Effector memory CD4-positive, alpha-beta T cell (primary cell): Measurements from ENCODE around the gene CRISPLD2.

Source experiments
- DNase-seq, 3 donors: peaks; one replicate each; pipeline ENCODE4 v3.0.0-alpha.2; 2020
- H3K27ac ChIP-seq: 2 replicates; pipeline ENCODE4 v1.7.0; 2013; ENCODE audit warnings: mild to moderate bottlenecking, low read length, moderate library complexity; ENCODE audit not compliant: insufficient read depth, poor library complexity, severe bottlenecking
- H3K27me3 ChIP-seq: replicated peaks from 2 replicates; pipeline ENCODE4 v1.7.0; 2013; ENCODE audit warnings: mild to moderate bottlenecking, low read length; ENCODE audit not compliant: insufficient read depth, control insufficient read depth, poor library complexity, severe bottlenecking
- H3K36me3 ChIP-seq: 2 replicates; pipeline ENCODE4 v1.7.0; 2013; ENCODE audit warnings: mild to moderate bottlenecking, low read length, moderate library complexity; ENCODE audit not compliant: control insufficient read depth, insufficient read depth
- H3K4me1 ChIP-seq: 2 replicates; pipeline ENCODE4 v1.7.0; 2013; ENCODE audit warnings: low read length, mild to moderate bottlenecking; ENCODE audit not compliant: control insufficient read depth, insufficient read depth, poor library complexity, severe bottlenecking
- H3K4me3 ChIP-seq: 2 replicates; pipeline ENCODE4 v1.7.0; 2013; ENCODE audit warnings: low read length, low read depth, mild to moderate bottlenecking; ENCODE audit not compliant: insufficient read depth, poor library complexity, severe bottlenecking
- H3K9me3 ChIP-seq: 2 replicates; pipeline ENCODE4 v1.7.0; 2013; ENCODE audit warnings: mild to moderate bottlenecking, low read length, moderate library complexity; ENCODE audit not compliant: control insufficient read depth
- total RNA-seq, 3 donors: gene quantifications; one replicate each; lab custom pipeline; 2026; lab: John Stamatoyannopoulos, UW

Gene CRISPLD2
- 3.1 to 5.0 (median 3.7) reads per million in 3 donors for total RNA-seq

- no peak within 1 kb of the TSS for H3K27ac ChIP-seq
- H3K4me3 ChIP-seq = peak within 1 kb of the TSS; percentile 50
- H3K9me3 ChIP-seq = no peaks in the 10 kb centered on the region
- no peaks in the 10 kb centered on the region for H3K36me3 ChIP-seq
- peaks cover 13% of the 10 kb centered on the region for H3K4me1 ChIP-seq
- DNase-seq = peak; percentile 66 to 80 (median 78)
- no peaks in the 10 kb centered on the region for H3K27me3 ChIP-seq
These were observed at the start of gene CRISPLD2 for GRCh38 chr16:84819644-84820304. TSS of gene CRISPLD2 (plus strand) at chr16:84819985. CDS start at chr16:84838496, 18,511 bp downstream.

GRCh38 chr16:84773312-84773711, 46.5 kb upstream of the CRISPLD2 start:
- H3K36me3 ChIP-seq = peaks cover 79% of the 10 kb centered on the region
- H3K4me3 ChIP-seq = no peak overlapping the region
- H3K27me3 ChIP-seq = no peaks in the 10 kb centered on the region
- H3K9me3 ChIP-seq = no peaks in the 10 kb centered on the region
- DNase-seq = no peak
- peaks cover 8% of the 10 kb centered on the region for H3K4me1 ChIP-seq
- no peak overlapping the region for H3K27ac ChIP-seq

GRCh38 chr16:84774810-84775209, 45.0 kb upstream of the CRISPLD2 start:
- no peak overlapping the region for H3K4me3 ChIP-seq
- no peak overlapping the region for H3K27ac ChIP-seq

GRCh38 chr16:84775262-84775810, 44.4 kb upstream of the CRISPLD2 start:
- H3K9me3 ChIP-seq = no peaks in the 10 kb centered on the region
- peaks cover 75% of the 10 kb centered on the region for H3K36me3 ChIP-seq
- H3K27ac ChIP-seq = no peak overlapping the region
- peaks cover 3% of the 10 kb centered on the region for H3K4me1 ChIP-seq
- DNase-seq = no peak
- no peaks in the 10 kb centered on the region for H3K27me3 ChIP-seq
- no peak overlapping the region for H3K4me3 ChIP-seq

More at GRCh38 chr16:84774810-84775209, 45.0 kb upstream of the CRISPLD2 start:
- peaks cover 3% of the 10 kb centered on the region for H3K4me1 ChIP-seq
- peaks cover 76% of the 10 kb centered on the region for H3K36me3 ChIP-seq
- H3K9me3 ChIP-seq = no peaks in the 10 kb centered on the region
- DNase-seq = no peak
- no peaks in the 10 kb centered on the region for H3K27me3 ChIP-seq

GRCh38 chr16:84777435-84777834, 42.4 kb upstream of the CRISPLD2 start:
- no peak overlapping the region for H3K27ac ChIP-seq
- peaks cover 73% of the 10 kb centered on the region for H3K36me3 ChIP-seq
- no peaks in the 10 kb centered on the region for H3K27me3 ChIP-seq
- no peak overlapping the region for H3K4me3 ChIP-seq
- H3K4me1 ChIP-seq = no peaks in the 10 kb centered on the region
- no peaks in the 10 kb centered on the region for H3K9me3 ChIP-seq
- DNase-seq = no peak

- DNase-seq = no peak
- no peaks in the 10 kb centered on the region for H3K4me1 ChIP-seq
- peaks cover 60% of the 10 kb centered on the region for H3K36me3 ChIP-seq
- H3K9me3 ChIP-seq = no peaks in the 10 kb centered on the region
- H3K27ac ChIP-seq = no peak overlapping the region
- H3K27me3 ChIP-seq = no peaks in the 10 kb centered on the region
- H3K4me3 ChIP-seq = no peak overlapping the region
These were observed 41.1 kb upstream of the CRISPLD2 start for GRCh38 chr16:84778720-84779119.

GRCh38 chr16:84780063-84780462, 39.7 kb upstream of the CRISPLD2 start:
- no peak for DNase-seq
- H3K9me3 ChIP-seq = no peaks in the 10 kb centered on the region
- H3K36me3 ChIP-seq = peaks cover 47% of the 10 kb centered on the region
- no peak overlapping the region for H3K27ac ChIP-seq
- H3K4me1 ChIP-seq = no peaks in the 10 kb centered on the region
- no peak overlapping the region for H3K4me3 ChIP-seq
- no peaks in the 10 kb centered on the region for H3K27me3 ChIP-seq

- Histone ChIP-seq H3K36me3 (peaks cover 40% of the 10 kb centered on the region), H3K27ac (no peak overlapping the region), H3K27me3 (no peaks in the 10 kb centered on the region), H3K4me3 (no peak overlapping the region), H3K9me3 (no peaks in the 10 kb centered on the region), H3K4me1 (no peaks in the 10 kb centered on the region)
- DNase-seq = no peak
These were observed 39.0 kb upstream of the CRISPLD2 start for GRCh38 chr16:84780544-84781376.

- peaks cover 19% of the 10 kb centered on the region for H3K36me3 ChIP-seq
- no peaks in the 10 kb centered on the region for H3K9me3 ChIP-seq
- no peak overlapping the region for H3K4me3 ChIP-seq
- no peak overlapping the region for H3K27ac ChIP-seq
- H3K27me3 ChIP-seq = no peaks in the 10 kb centered on the region
- no peaks in the 10 kb centered on the region for H3K4me1 ChIP-seq
- DNase-seq = no peak
These were observed 36.9 kb upstream of the CRISPLD2 start for GRCh38 chr16:84782846-84783245.
